ENCODE measurements around the gene LHX6.

The LHX6 gene

GRCh38 chr9:122254761-122255160 is 26.0 kb upstream of the LHX6 start:
- TF ChIP-seq, protein P1, sequence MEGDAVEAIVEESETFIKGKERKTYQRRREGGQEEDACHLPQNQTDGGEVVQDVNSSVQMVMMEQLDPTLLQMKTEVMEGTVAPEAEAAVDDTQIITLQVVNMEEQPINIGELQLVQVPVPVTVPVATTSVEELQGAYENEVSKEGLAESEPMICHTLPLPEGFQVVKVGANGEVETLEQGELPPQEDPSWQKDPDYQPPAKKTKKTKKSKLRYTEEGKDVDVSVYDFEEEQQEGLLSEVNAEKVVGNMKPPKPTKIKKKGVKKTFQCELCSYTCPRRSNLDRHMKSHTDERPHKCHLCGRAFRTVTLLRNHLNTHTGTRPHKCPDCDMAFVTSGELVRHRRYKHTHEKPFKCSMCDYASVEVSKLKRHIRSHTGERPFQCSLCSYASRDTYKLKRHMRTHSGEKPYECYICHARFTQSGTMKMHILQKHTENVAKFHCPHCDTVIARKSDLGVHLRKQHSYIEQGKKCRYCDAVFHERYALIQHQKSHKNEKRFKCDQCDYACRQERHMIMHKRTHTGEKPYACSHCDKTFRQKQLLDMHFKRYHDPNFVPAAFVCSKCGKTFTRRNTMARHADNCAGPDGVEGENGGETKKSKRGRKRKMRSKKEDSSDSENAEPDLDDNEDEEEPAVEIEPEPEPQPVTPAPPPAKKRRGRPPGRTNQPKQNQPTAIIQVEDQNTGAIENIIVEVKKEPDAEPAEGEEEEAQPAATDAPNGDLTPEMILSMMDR (conservative IDR thresholded peaks at IDR 0.05; ENCODE audit: low read depth, low read length): no peak
- no peak overlapping the region for H3K4me3 ChIP-seq (ENCODE audit: low read length)
- DNase-seq (ENCODE audit: low read depth): no peak

DNA sequence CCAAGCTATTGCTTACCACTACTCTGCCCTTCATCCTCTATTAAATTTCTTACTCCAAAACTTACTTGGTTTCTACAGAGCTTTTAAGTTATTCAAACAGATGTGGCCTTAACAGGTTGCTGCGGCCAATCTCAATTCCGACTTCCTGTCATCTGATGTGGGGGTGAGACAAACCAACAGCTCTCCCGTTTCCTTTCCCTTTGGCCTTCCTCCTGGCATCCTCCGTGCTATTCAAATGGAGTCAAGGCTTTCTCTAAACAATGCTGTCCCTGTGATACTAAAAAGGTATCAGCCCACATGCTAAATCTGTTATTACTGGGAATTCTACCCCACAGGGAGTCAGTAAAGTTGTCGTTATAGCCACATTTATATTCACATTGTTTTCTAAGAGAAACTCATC is 24.0 kb upstream of the LHX6 start:
- H3K4me3 ChIP-seq (ENCODE audit: low read length): no peak overlapping the region
- DNase-seq (ENCODE audit: low read depth): no peak
- TF ChIP-seq, protein P1 (conservative IDR thresholded peaks at IDR 0.05; ENCODE audit: low read depth, low read length): no peak

GRCh38 chr9:122251351-122251750 is 22.6 kb upstream of the LHX6 start:
- no peak for DNase-seq (ENCODE audit: low read depth)
- no peak overlapping the region for H3K4me3 ChIP-seq (ENCODE audit: low read length)
- TF ChIP-seq, protein P1 (conservative IDR thresholded peaks at IDR 0.05; ENCODE audit: low read depth, low read length): no peak

DNA sequence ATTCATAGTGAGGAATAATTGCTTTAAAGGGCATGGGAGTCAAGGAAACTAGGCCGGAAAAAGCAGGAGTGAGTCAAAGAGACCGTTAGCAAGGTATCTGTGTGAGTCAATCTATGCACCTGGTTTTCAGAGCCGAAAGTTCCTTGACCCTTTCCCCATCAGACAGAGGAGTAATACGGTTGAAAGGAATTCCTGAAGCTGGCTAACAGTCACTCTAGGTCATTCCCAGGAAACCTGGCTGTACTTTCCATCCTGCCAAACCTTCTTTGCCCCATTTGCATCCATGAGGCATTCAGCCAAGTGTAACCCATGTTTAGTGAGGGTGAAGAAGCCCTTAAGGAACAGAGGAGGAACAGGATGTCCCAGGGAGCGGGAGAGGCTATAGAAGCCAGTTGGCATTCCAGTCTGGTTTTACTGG is 19.7 kb upstream of the LHX6 start:
- no peak overlapping the region for H3K4me3 ChIP-seq (ENCODE audit: low read length)
- TF ChIP-seq, protein P1 (conservative IDR thresholded peaks at IDR 0.05; ENCODE audit: low read depth, low read length): no peak
- DNase-seq (ENCODE audit: low read depth): no peak

DNA sequence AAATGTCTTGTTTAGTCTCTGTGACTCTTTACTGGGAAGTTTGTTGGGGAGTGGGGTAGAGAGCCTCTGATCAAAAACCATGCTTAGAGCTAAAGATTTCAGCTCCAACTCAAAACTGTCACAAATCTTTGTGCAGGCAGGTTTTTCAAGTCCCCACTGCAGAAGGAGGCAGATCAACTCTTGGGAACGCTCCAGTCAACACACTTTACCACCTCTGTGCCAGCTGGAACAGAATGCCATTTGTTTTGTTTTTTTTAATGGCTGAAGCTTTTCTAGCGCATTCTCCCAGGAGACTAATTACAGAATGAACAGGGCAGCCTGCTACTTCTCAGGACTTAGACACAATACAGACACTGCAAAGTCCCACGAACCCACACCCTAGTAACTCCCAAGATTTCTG is 17.9 kb upstream of the LHX6 start:
- DNase-seq (ENCODE audit: low read depth): no peak
- TF ChIP-seq, protein P1 (conservative IDR thresholded peaks at IDR 0.05; ENCODE audit: low read depth, low read length): no peak
- no peak overlapping the region for H3K4me3 ChIP-seq (ENCODE audit: low read length)

GRCh38 chr9:122244349-122244748 is 15.6 kb upstream of the LHX6 start:
- H3K4me3 ChIP-seq (ENCODE audit: low read length): no peak overlapping the region
- TF ChIP-seq, protein P1 (conservative IDR thresholded peaks at IDR 0.05; ENCODE audit: low read depth, low read length): no peak
- DNase-seq (ENCODE audit: low read depth): no peak

DNA sequence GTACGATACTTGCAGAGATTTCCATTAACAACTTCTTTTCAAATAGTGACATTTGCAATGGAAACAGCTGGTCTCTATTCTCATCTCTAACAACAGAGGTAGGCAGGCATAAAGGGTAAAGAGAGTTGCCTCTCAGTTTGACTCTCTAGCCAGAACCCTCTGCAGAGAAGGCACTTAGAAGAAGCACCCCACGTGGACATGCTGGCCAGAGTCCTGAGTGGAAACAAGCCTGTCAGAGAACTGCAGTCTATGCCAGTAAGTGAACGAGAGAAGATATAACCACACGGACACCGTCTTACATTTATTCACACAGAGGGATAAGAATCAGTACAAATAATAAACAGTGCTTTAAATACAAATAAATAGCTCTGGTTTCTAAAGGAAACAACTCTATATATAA is 11.0 kb upstream of the LHX6 start:
- no peak for DNase-seq (ENCODE audit: low read depth)
- TF ChIP-seq, protein P1 (conservative IDR thresholded peaks at IDR 0.05; ENCODE audit: low read depth, low read length): no peak
- no peak overlapping the region for H3K4me3 ChIP-seq (ENCODE audit: low read length)
